Endothelial cell of umbilical vein (primary cell): ENCODE results near the gene CARMIL1. TPM values are rescaled to one million over a fixed set of nuclear protein-coding genes. Genes with fewer than 3 reads are reported as not detected.

Source experiments
- BruUV-seq: library from RNA; stranded (reverse); fragments of 400-500 nt; replicated peaks from 2 replicates; lab custom pipeline; 2021; lab: Mats Ljungman, UMichigan
- CTCF ChIA-PET: fragments of 300-600, 350-600 bp; sonication (Branson Sonifier 250); formaldehyde crosslinking; loops from one replicate; lab custom pipeline; 2021; ENCODE audit warnings: antibody characterized with exemption, inconsistent platforms; lab: Charles Lee
- POLR2A ChIA-PET: fragments of 300-600, 350-600 bp; sonication (Branson Sonifier 250); formaldehyde crosslinking; loops from one replicate; lab custom pipeline; 2021; ENCODE audit warnings: antibody characterized with exemption, inconsistent platforms; lab: Charles Lee
- DNase-seq: peaks from one replicate; pipeline ENCODE4 v3.0.0-alpha.2; 2011; ENCODE audit warnings: low read depth, low spot score
- FAIRE-seq: peaks from 2 replicates; lab custom pipeline; 2011; peaks lifted over from hg19 to GRCh38; lab: Jason Lieb, UNC
- H2AFZ ChIP-seq: 2 replicates; pipeline ENCODE4 v1.6.0; 2012; ENCODE audit warnings: low read depth, low read length, control low read depth, inconsistent platforms
- H3K27ac ChIP-seq: 2 replicates; pipeline ENCODE4 v1.5.1; 2011; ENCODE audit warnings: low read depth, mild to moderate bottlenecking, control low read depth, low read length, moderate library complexity; ENCODE audit not compliant: insufficient read depth
- H3K27me3 ChIP-seq, 2 experiments: 2 replicates each; pipeline versions ENCODE4 v1.6.0 to v1.6.1; 2011; ENCODE audit warnings: low read length in 2 of 2, mixed read lengths in 1 of 2; ENCODE audit not compliant: control insufficient read depth in 2 of 2, insufficient read depth in 2 of 2
- H3K36me3 ChIP-seq, 2 experiments: 2 replicates in 1 of 2; 3 replicates in 1 of 2; pipeline ENCODE4 v1.5.1; 2011; ENCODE audit warnings: low read length in 2 of 2, mild to moderate bottlenecking in 1 of 2, moderate library complexity in 1 of 2; ENCODE audit not compliant: control insufficient read depth in 2 of 2, insufficient read depth in 2 of 2; ENCODE audit errors: extremely low read depth in 1 of 2
- H3K4me1 ChIP-seq: 3 replicates; pipeline ENCODE4 v1.5.1; 2011; ENCODE audit warnings: mild to moderate bottlenecking, low read length; ENCODE audit not compliant: control insufficient read depth, insufficient read depth; ENCODE audit errors: extremely low read depth
- H3K4me2 ChIP-seq: 2 replicates; pipeline ENCODE4 v1.6.1; 2011; ENCODE audit warnings: low read length, control low read depth, mixed read lengths; ENCODE audit not compliant: insufficient read depth
- H3K4me3 ChIP-seq, 3 experiments: fragments of 200-600 bp in 1 of 3; sonication (generic), shearing (Covaris generic) in 1 of 3; replicated peaks in 1 of 3; 2 replicates each; pipeline ENCODE4 v1.5.1; 2011 to 2016; ENCODE audit warnings: control low read depth in 3 of 3, low read length in 3 of 3, mild to moderate bottlenecking in 2 of 3, inconsistent platforms in 1 of 3, low read depth in 1 of 3, moderate library complexity in 1 of 3; ENCODE audit not compliant: insufficient read depth in 1 of 3
- H3K79me2 ChIP-seq: 2 replicates; pipeline ENCODE4 v1.6.0; 2012; ENCODE audit warnings: low read length, inconsistent platforms; ENCODE audit not compliant: control insufficient read depth, insufficient read depth
- H3K9ac ChIP-seq: replicated peaks from 2 replicates; pipeline ENCODE3; 2011; ENCODE audit warnings: low read length, control low read depth; ENCODE audit not compliant: insufficient read depth; ENCODE audit errors: extremely low read depth
- H3K9me1 ChIP-seq: replicated peaks from 3 replicates; pipeline ENCODE4 v1.6.0; 2011; ENCODE audit warnings: mild to moderate bottlenecking, low read length; ENCODE audit not compliant: control insufficient read depth, insufficient read depth; ENCODE audit errors: extremely low read depth
- H3K9me3 ChIP-seq: replicated peaks from 2 replicates; pipeline ENCODE4 v1.5.1; 2012; ENCODE audit warnings: low read length, inconsistent platforms; ENCODE audit not compliant: control insufficient read depth, insufficient read depth
- H4K20me1 ChIP-seq: replicated peaks from 2 replicates; pipeline ENCODE3; 2011; ENCODE audit warnings: mild to moderate bottlenecking, low read length; ENCODE audit not compliant: control insufficient read depth, insufficient read depth; ENCODE audit errors: extremely low read depth
- EZH2 ChIP-seq: IDR thresholded peaks from 2 replicates; pipeline ENCODE4 v1.6.1; 2012; ENCODE audit warnings: borderline replicate concordance, low read depth, mild to moderate bottlenecking, moderate library complexity, low read length, inconsistent platforms; ENCODE audit not compliant: severe bottlenecking
- FOS ChIP-seq: IDR thresholded peaks from 2 replicates; pipeline ENCODE4 v1.6.1; 2011; ENCODE audit warnings: mild to moderate bottlenecking, low read length, moderate library complexity, borderline replicate concordance; ENCODE audit not compliant: insufficient read depth
- GATA2 ChIP-seq: IDR thresholded peaks from 2 replicates; pipeline ENCODE4 v1.7.0; 2011; ENCODE audit warnings: low read depth, mild to moderate bottlenecking, moderate library complexity, mixed read lengths, low read length; ENCODE audit not compliant: insufficient read length, insufficient read depth
- JUN ChIP-seq: IDR thresholded peaks from 2 replicates; pipeline ENCODE4 v1.6.1; 2011; ENCODE audit warnings: borderline replicate concordance, low read depth; ENCODE audit not compliant: insufficient read length, insufficient read depth
- MYC ChIP-seq: IDR thresholded peaks from one replicate; pipeline ENCODE4 v1.6.1; 2011; ENCODE audit warnings: mild to moderate bottlenecking, low read depth, low read length
- POLR2A ChIP-seq: IDR thresholded peaks from 2 replicates; pipeline ENCODE4 v1.6.1; 2012; ENCODE audit warnings: low read depth, mild to moderate bottlenecking, control low read depth, low read length
- POLR2AphosphoS5 ChIP-seq: IDR thresholded peaks from 2 replicates; pipeline ENCODE4 v1.6.1; 2012; ENCODE audit warnings: low read depth, mild to moderate bottlenecking, control low read depth, low read length, moderate library complexity; ENCODE audit not compliant: insufficient read depth
- dilution Hi-C: fragments of 300-500 bp; cut with MboI; formaldehyde crosslinking; loops from one replicate; pipeline ENCODE4 v1.15.0; 2019; ENCODE audit warnings: low sequenced_read_pairs; ENCODE audit not compliant: extremely low pct_ligation_motif_present
- intact Hi-C: fragments of 100-400 bp; cut with micrococcal nuclease; formaldehyde crosslinking; loops from one replicate; pipeline ENCODE4 v1.10.0; 2022
- polyA plus RNA-seq, 4 experiments: library from polyadenylated mRNA; depleted of rRNA in 3 of 4; stranded (reverse) in 3 of 4; unstranded in 1 of 4; fragments of >200 nt; gene quantifications; 2 replicates each; pipeline versions ENCODE4 v1.2.1 to v1.2.3, GENCODE V29; 2011 to 2012; ENCODE audit warnings: missing spikeins in 1 of 4
- total RNA-seq: library from RNA; stranded (reverse); gene quantifications from 2 replicates; pipeline ENCODE4 v1.2.3, GENCODE V29; 2021
- TF ChIP-seq, protein P1 (sequence below), 2 donors: IDR thresholded peaks; 1 replicate in 1 of 2; 2 replicates in 1 of 2; pipeline ENCODE4 v1.5.1; 2011; ENCODE audit warnings: low read length in 2 of 2, mild to moderate bottlenecking in 2 of 2, moderate library complexity in 2 of 2, control low read depth in 1 of 2, inconsistent platforms in 1 of 2, low read depth in 1 of 2; ENCODE audit not compliant: insufficient read depth in 1 of 2; ENCODE audit errors: extremely low read depth in 1 of 2
- TF ChIP-seq, protein P2 (sequence below): IDR thresholded peaks from 2 replicates; pipeline ENCODE4 v1.6.1; 2011; ENCODE audit not compliant: insufficient read depth, insufficient read length

The CARMIL1 gene
- total and polyA plus RNA-seq, 2 donors (not counting 3 experiments of a cell fraction or from before 2014, with no cell fraction given), result 1.3 to 8.7 TPM

DNA sequence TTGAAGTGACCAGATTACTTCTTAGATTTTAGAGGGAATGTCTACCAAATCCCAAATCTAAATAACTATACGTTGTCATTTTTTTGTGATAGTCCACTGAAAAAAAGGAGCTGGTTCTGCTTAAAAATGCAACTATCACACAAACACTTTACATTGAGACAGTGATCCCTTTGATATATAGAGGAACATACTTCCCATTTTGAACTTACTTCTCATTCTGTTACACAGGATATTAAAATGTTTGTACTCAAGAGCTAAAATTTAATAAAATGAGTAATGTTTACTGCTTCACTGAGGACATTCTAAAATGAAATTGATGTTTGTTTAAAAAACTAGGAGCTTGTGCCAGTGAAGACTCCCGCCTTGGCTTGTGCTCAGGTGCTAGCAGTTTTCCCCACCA lies 174.1 kb downstream of the CARMIL1 start:
- H3K4me2 ChIP-seq, result no peak overlapping the region
- no peaks in the 10 kb centered on the region for H4K20me1 ChIP-seq
- H3K27me3 ChIP-seq, result no peaks in the 10 kb centered on the region
- no peak overlapping the region for H3K9ac ChIP-seq
- dilution Hi-C loops (no loop called here), intact Hi-C loops (no loop called here)
- H3K79me2 ChIP-seq, result no peaks in the 10 kb centered on the region
- no peaks in the 10 kb centered on the region for H3K9me3 ChIP-seq
- no peak for FAIRE-seq
- BruUV-seq, result no TSS peak
- H3K36me3 ChIP-seq, result no peaks in the 10 kb centered on the region
- H3K4me3 ChIP-seq, result no peak overlapping the region
- DNase-seq, result no peak
- ChIA-PET POLR2A (no interaction called here), CTCF (interaction anchor here (1.0 to 1.4 kb wide), 3 partner anchors 19 to 175 kb away, joined by 3 to 5 read pairs (median 3); no protein-coding TSS in a partner anchor)
- no peak overlapping the region for H3K27ac ChIP-seq
- TF ChIP-seq, protein P1, sequence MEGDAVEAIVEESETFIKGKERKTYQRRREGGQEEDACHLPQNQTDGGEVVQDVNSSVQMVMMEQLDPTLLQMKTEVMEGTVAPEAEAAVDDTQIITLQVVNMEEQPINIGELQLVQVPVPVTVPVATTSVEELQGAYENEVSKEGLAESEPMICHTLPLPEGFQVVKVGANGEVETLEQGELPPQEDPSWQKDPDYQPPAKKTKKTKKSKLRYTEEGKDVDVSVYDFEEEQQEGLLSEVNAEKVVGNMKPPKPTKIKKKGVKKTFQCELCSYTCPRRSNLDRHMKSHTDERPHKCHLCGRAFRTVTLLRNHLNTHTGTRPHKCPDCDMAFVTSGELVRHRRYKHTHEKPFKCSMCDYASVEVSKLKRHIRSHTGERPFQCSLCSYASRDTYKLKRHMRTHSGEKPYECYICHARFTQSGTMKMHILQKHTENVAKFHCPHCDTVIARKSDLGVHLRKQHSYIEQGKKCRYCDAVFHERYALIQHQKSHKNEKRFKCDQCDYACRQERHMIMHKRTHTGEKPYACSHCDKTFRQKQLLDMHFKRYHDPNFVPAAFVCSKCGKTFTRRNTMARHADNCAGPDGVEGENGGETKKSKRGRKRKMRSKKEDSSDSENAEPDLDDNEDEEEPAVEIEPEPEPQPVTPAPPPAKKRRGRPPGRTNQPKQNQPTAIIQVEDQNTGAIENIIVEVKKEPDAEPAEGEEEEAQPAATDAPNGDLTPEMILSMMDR (IDR thresholded peaks at IDR 0.05; ENCODE audit: extremely low read depth in 1 of 2, insufficient read depth in 1 of 2, low read depth in 1 of 2, low read length in 2 of 2), result no peak
- no peak for TF ChIP-seq EZH2
- TF ChIP-seq JUN, result no peak
- no peak for TF ChIP-seq FOS
- TF ChIP-seq MYC, result no peak
- TF ChIP-seq, protein P2, sequence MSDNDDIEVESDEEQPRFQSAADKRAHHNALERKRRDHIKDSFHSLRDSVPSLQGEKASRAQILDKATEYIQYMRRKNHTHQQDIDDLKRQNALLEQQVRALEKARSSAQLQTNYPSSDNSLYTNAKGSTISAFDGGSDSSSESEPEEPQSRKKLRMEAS, result no peak
- no peak for TF ChIP-seq POLR2AphosphoS5
- TF ChIP-seq POLR2A, result no peak
- TF ChIP-seq GATA2, result no peak
- no peak overlapping the region for H2AFZ ChIP-seq
- H3K4me1 ChIP-seq, result no peaks in the 10 kb centered on the region
- H3K9me1 ChIP-seq, result no peaks in the 10 kb centered on the region
